Fibroblast of lung (primary cell): ENCODE results near the gene FAM117A.

ENCODE experiments used
- CTCF ChIP-seq, 2 donors: IDR thresholded peaks in 1 of 2; conservative IDR thresholded peaks in 1 of 2; 1 replicate in 1 of 2; 2 replicates in 1 of 2; pipeline ENCODE4 v1.5.1; 2011 to 2012; ENCODE audit warnings: low read length in 2 of 2, control low read depth in 1 of 2, inconsistent platforms in 1 of 2, low read depth in 1 of 2, mild to moderate bottlenecking in 1 of 2
- EZH2 ChIP-seq: IDR thresholded peaks from 2 replicates; pipeline ENCODE4 v1.5.1; 2012; ENCODE audit warnings: low read length, control low read depth, mild to moderate bottlenecking; ENCODE audit errors: missing control alignments

- TF ChIP-seq CTCF (conservative IDR thresholded peaks at IDR 0.05 in 1 of 2, IDR thresholded peaks at IDR 0.05 in 1 of 2; ENCODE audit: low read depth in 1 of 2, low read length in 2 of 2) (no peak), EZH2 (no peak)
Observed at GRCh38 chr17:49742166-49742638, 21.7 kb downstream of the FAM117A start.
